Mucosa of descending colon (tissue), 3 donors: ENCODE data around the gene ZNF154. TPM values are rescaled to one million over a fixed set of nuclear protein-coding genes. Genes with fewer than 3 reads are reported as not detected.

ENCODE experiments used
- ATAC-seq: fragments of 200-7000 bp; cut with Tn5 transposase; one replicate; pipeline ENCODE4 v1.9.1; 2020; ENCODE audit warnings: mild to moderate bottlenecking, moderate library complexity
- DNase-seq, 3 donors: peaks; one replicate each; pipeline ENCODE4 v3.0.0-alpha.2; 2020
- H3K36me3 ChIP-seq: fragments of 200-600 bp; one replicate; pipeline ENCODE4 v1.8.0; 2021; ENCODE audit warnings: low read depth, mild to moderate bottlenecking
- H3K4me1 ChIP-seq: fragments of 200-600 bp; one replicate; pipeline ENCODE4 v1.8.0; 2021; ENCODE audit warnings: low read depth, mild to moderate bottlenecking
- H3K4me3 ChIP-seq: fragments of 200-600 bp; one replicate; pipeline ENCODE4 v1.8.0; 2021; ENCODE audit warnings: mild to moderate bottlenecking
- H3K9me3 ChIP-seq: fragments of 200-600 bp; one replicate; pipeline ENCODE4 v1.8.0; 2021; ENCODE audit warnings: mild to moderate bottlenecking
- intact Hi-C, 2 donors: fragments of 100-400 bp; cut with DNase I in 1 of 2; cut with micrococcal nuclease in 1 of 2; formaldehyde crosslinking; loops; one replicate each; pipeline versions ENCODE4 v1.11.0 to v1.11.1; 2022; cut with DNase I, micrococcal nuclease
- total RNA-seq, 3 donors: library from RNA; stranded (reverse); fragmentation: NEBNext Ultra II Directional in 2 of 3; extraction: Animal tissue kit (Norgen Biotek cat#: 25700) in 2 of 3; gene quantifications; one replicate each; pipeline versions ENCODE4 v1.2.1 to v1.2.4, GENCODE V29; 2021 to 2023
- TF ChIP-seq, protein P1 (sequence below): fragments of 200-600 bp; IDR thresholded peaks from one replicate; pipeline ENCODE4 v1.8.0; 2022; ENCODE audit warnings: antibody characterized with exemption, mild to moderate bottlenecking
- donor health status: DM: no; HTN: no; CAD: no; lungs with moderate emphysema.
- donor health status: DM: no; HTN: no; CAD: no.
- donor health status: DM: no; HTN: yes; CAD: no.

ZNF154 gene
- total RNA-seq, 3 donors from 2014 or later, result 0.72 to 13.7 (median 1.5) TPM

- ATAC-seq, result no peak
- Histone ChIP-seq H3K36me3 (no peaks in the 10 kb centered on the region), H3K4me3 (no peak overlapping the region), H3K9me3 (peaks cover 87% of the 10 kb centered on the region), H3K4me1 (no peaks in the 10 kb centered on the region)
- TF ChIP-seq, protein P1, sequence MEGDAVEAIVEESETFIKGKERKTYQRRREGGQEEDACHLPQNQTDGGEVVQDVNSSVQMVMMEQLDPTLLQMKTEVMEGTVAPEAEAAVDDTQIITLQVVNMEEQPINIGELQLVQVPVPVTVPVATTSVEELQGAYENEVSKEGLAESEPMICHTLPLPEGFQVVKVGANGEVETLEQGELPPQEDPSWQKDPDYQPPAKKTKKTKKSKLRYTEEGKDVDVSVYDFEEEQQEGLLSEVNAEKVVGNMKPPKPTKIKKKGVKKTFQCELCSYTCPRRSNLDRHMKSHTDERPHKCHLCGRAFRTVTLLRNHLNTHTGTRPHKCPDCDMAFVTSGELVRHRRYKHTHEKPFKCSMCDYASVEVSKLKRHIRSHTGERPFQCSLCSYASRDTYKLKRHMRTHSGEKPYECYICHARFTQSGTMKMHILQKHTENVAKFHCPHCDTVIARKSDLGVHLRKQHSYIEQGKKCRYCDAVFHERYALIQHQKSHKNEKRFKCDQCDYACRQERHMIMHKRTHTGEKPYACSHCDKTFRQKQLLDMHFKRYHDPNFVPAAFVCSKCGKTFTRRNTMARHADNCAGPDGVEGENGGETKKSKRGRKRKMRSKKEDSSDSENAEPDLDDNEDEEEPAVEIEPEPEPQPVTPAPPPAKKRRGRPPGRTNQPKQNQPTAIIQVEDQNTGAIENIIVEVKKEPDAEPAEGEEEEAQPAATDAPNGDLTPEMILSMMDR, result no peak
- intact Hi-C loops, result no loop called here
- no peak for DNase-seq
These were observed 10.4 kb upstream of the ZNF154 start for GRCh38 chr19:57719424-57719823.

- no peak for ATAC-seq
- TF ChIP-seq, protein P1, result no peak
- Histone ChIP-seq H3K36me3 (no peaks in the 10 kb centered on the region), H3K4me1 (no peaks in the 10 kb centered on the region), H3K9me3 (peaks cover 89% of the 10 kb centered on the region), H3K4me3 (no peak overlapping the region)
- no peak for DNase-seq
- intact Hi-C loops, result no loop called here
These were observed 3.2 kb upstream of the ZNF154 start for GRCh38 chr19:57712222-57712621.

- intact Hi-C loops, result no loop called here
- peaks cover 95% of the 10 kb centered on the region for H3K9me3 ChIP-seq
- H3K4me3 ChIP-seq, result no peak overlapping the region
- no peaks in the 10 kb centered on the region for H3K36me3 ChIP-seq
- ATAC-seq (no peak), DNase-seq (no peak)
- TF ChIP-seq, protein P1, result no peak
- no peaks in the 10 kb centered on the region for H3K4me1 ChIP-seq
These were observed 612 bp upstream of the ZNF154 start for GRCh38 chr19:57709616-57710015.

GRCh38 chr19:57706346-57706745, 2.7 kb downstream of the ZNF154 start:
- no peak overlapping the region for H3K4me3 ChIP-seq
- intact Hi-C loops, result no loop called here
- DNase-seq (no peak), ATAC-seq (no peak)
- H3K4me1 ChIP-seq, result no peaks in the 10 kb centered on the region
- TF ChIP-seq, protein P1, result no peak
- no peaks in the 10 kb centered on the region for H3K36me3 ChIP-seq
- peaks cover 99% of the 10 kb centered on the region for H3K9me3 ChIP-seq

- intact Hi-C loops, result no loop called here
- H3K9me3 ChIP-seq, result peaks cover 99% of the 10 kb centered on the region
- H3K36me3 ChIP-seq, result no peaks in the 10 kb centered on the region
- TF ChIP-seq, protein P1, result no peak
- H3K4me3 ChIP-seq, result no peak overlapping the region
- DNase-seq (no peak), ATAC-seq (no peak)
- no peaks in the 10 kb centered on the region for H3K4me1 ChIP-seq
These were observed 7.4 kb downstream of the ZNF154 start for GRCh38 chr19:57701625-57702024.

- Histone ChIP-seq H3K36me3 (peaks cover 12% of the 10 kb centered on the region), H3K4me3 (no peak overlapping the region), H3K4me1 (no peaks in the 10 kb centered on the region), H3K9me3 (peaks cover 99% of the 10 kb centered on the region)
- TF ChIP-seq, protein P1, result no peak
- DNase-seq, result no peak
- no peak for ATAC-seq
- intact Hi-C loops, result no loop called here
These were observed 19.3 kb downstream of the ZNF154 start for GRCh38 chr19:57689750-57690149.
